Spinal cord (tissue), 10 donors: ENCODE measurements around the gene IKZF2. TPM values are rescaled to one million over a fixed set of nuclear protein-coding genes. Genes with fewer than 3 reads are reported as not detected.

ENCODE experiments used
- DNase-seq, 6 donors: peaks; one replicate each; pipeline versions ENCODE4 v3.0.0 to v3.0.0-alpha.2; 2013 to 2015; ENCODE audit warnings: low spot score in 6 of 6, low read depth in 4 of 6
- H3K27ac ChIP-seq: one replicate; pipeline ENCODE4 v1.5.1; 2013; ENCODE audit warnings: low read depth, low read length, control low read depth
- H3K27me3 ChIP-seq: one replicate; pipeline ENCODE4 v1.6.1; 2013; ENCODE audit warnings: low read length; ENCODE audit not compliant: control insufficient read depth, insufficient read depth
- H3K36me3 ChIP-seq: one replicate; pipeline ENCODE4 v1.6.1; 2013; ENCODE audit warnings: low read length; ENCODE audit not compliant: control insufficient read depth, insufficient read depth
- H3K4me1 ChIP-seq: one replicate; pipeline ENCODE4 v1.6.1; 2013; ENCODE audit warnings: low read length; ENCODE audit not compliant: control insufficient read depth, insufficient read depth
- H3K4me3 ChIP-seq: one replicate; pipeline ENCODE4 v1.5.1; 2013; ENCODE audit warnings: low read depth, low read length, control low read depth
- H3K9me3 ChIP-seq: one replicate; pipeline ENCODE4 v1.6.1; 2013; ENCODE audit warnings: low read length; ENCODE audit not compliant: control insufficient read depth, insufficient read depth
- WGBS: methylation state at CpG from one replicate; pipeline ENCODE4 v1.1.5; 2013; ENCODE audit warnings: missing lambda C conversion rate; ENCODE audit not compliant: insufficient coverage; 5-methylcytosine and 5-hydroxymethylcytosine counted together
- polyA plus RNA-seq, 2 donors: library from polyadenylated mRNA; unstranded; fragments of 120-200 nt; gene quantifications; one replicate each; pipeline ENCODE4 v1.2.1, GENCODE V29; 2013; ENCODE audit not compliant: insufficient read length in 2 of 2
- total RNA-seq, 2 donors: library from RNA; depleted of rRNA in 1 of 2; stranded (reverse); fragments of 120-200 nt in 1 of 2; fragments of >200 nt in 1 of 2; gene quantifications; one replicate each; pipeline versions ENCODE4 v1.2.3 to v1.2.4, GENCODE V29; 2013 to 2014
- donor health status: healthy.

Gene IKZF2
- total and polyA plus RNA-seq, 4 donors, result 5.1 to 18.5 (median 12.2) TPM

GRCh38 chr2:213065583-213066442, 85.6 kb downstream of the IKZF2 start:
- no peaks in the 10 kb centered on the region for H3K27me3 ChIP-seq
- no peak overlapping the region for H3K4me3 ChIP-seq
- no peaks in the 10 kb centered on the region for H3K36me3 ChIP-seq
- DNase-seq, result peak in 2 of 6 donors; percentile 16 to 51
- WGBS, result 12% methylated on average over 3 of the region's 8 CpGs
- H3K27ac ChIP-seq, result no peak overlapping the region
- no peaks in the 10 kb centered on the region for H3K9me3 ChIP-seq
- no peaks in the 10 kb centered on the region for H3K4me1 ChIP-seq

- Histone ChIP-seq H3K27ac (no peak overlapping the region), H3K36me3 (no peaks in the 10 kb centered on the region), H3K4me1 (no peaks in the 10 kb centered on the region), H3K4me3 (no peak overlapping the region), H3K27me3 (no peaks in the 10 kb centered on the region), H3K9me3 (no peaks in the 10 kb centered on the region)
- DNase-seq, result no peak
- WGBS, result no CpG with 5 or more reads among the region's 2 CpGs
These were observed 87.3 kb downstream of the IKZF2 start for GRCh38 chr2:213064099-213064498.

DNA sequence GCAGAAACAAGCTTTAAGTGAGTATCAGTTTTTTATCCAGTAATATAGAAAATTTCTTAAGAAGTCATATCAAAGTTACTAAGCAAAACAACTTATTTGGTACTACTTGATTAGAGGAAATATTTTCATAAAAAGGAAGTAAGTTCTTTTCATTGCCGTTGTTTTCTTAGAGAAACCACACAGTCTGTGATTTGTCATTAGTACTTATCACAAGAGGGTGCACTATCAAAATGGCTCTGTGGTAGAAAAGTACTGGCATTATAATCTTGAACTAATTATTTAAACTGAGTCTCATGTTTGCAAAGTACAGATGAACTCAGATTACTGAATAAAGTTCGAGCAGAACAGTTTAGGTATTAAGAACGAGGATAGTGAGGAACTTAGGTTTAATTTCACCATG, 93.4 kb downstream of the IKZF2 start:
- Histone ChIP-seq H3K4me3 (no peak overlapping the region), H3K27ac (no peak overlapping the region), H3K4me1 (no peaks in the 10 kb centered on the region), H3K9me3 (no peaks in the 10 kb centered on the region), H3K36me3 (no peaks in the 10 kb centered on the region), H3K27me3 (no peaks in the 10 kb centered on the region)
- WGBS, result 100% methylated on average over 1 of the region's 3 CpGs
- DNase-seq, result no peak

DNA sequence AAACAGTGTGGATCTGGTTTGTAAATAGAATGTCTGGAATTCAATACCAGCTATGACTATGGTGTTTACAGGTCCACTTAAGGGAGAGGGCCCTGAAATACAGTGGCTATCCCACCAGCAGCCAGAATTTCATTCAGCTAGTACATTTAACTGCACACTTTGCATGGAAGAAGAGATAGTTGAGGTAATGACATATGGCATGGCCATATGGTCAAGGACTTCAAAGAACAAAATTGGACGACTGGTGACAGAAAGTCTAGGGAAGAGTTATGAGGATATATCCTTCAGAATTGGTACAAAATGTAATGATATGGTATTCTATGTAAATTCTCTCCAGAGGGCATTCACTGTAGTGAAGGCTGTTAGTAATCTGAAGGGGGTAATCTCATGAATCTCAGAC, 105.0 kb downstream of the IKZF2 start:
- H3K4me3 ChIP-seq, result no peak overlapping the region
- WGBS, result 71% methylated on average over 1 of the region's 1 CpG
- DNase-seq, result no peak

GRCh38 chr2:213043566-213043965, 107.8 kb downstream of the IKZF2 start:
- WGBS, result 93% methylated on average over 3 of the region's 3 CpGs
- no peaks in the 10 kb centered on the region for H3K27me3 ChIP-seq
- no peaks in the 10 kb centered on the region for H3K36me3 ChIP-seq
- H3K27ac ChIP-seq, result no peak overlapping the region
- H3K4me1 ChIP-seq, result no peaks in the 10 kb centered on the region
- H3K4me3 ChIP-seq, result no peak overlapping the region
- no peaks in the 10 kb centered on the region for H3K9me3 ChIP-seq
- no peak for DNase-seq

More for the DNA sequence above, 105.0 kb downstream of the IKZF2 start:
- H3K36me3 ChIP-seq, result no peaks in the 10 kb centered on the region
- H3K27ac ChIP-seq, result no peak overlapping the region
- no peaks in the 10 kb centered on the region for H3K4me1 ChIP-seq
- H3K27me3 ChIP-seq, result no peaks in the 10 kb centered on the region
- no peaks in the 10 kb centered on the region for H3K9me3 ChIP-seq

DNA sequence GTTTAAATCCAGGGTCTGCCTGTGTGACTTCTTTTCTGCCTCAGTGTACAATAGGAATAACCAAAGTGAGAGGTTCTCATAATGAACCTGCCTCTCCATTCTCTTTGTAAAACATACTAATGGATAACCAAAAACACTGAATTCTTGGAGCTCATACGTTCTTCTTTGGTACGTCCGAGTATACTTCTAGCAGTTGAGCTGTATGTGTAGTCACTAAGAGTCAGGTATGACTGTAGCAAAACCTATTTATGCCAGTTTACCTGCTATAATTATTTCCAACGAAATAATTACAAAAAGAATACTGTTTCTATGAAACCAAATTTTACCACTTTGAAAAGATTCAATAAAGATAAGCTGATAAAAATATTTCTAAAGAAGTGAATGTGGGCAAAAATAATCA, 109.2 kb downstream of the IKZF2 start:
- Histone ChIP-seq H3K27ac (no peak overlapping the region), H3K36me3 (no peaks in the 10 kb centered on the region), H3K4me3 (no peak overlapping the region), H3K9me3 (no peaks in the 10 kb centered on the region), H3K4me1 (no peaks in the 10 kb centered on the region), H3K27me3 (no peaks in the 10 kb centered on the region)
- no CpG with 5 or more reads among the region's 4 CpGs for WGBS
- no peak for DNase-seq

GRCh38 chr2:213036836-213037235, 114.6 kb downstream of the IKZF2 start:
- WGBS, result no CpG with 5 or more reads among the region's 1 CpG
- H3K9me3 ChIP-seq, result no peaks in the 10 kb centered on the region
- no peaks in the 10 kb centered on the region for H3K4me1 ChIP-seq
- H3K27ac ChIP-seq, result no peak overlapping the region
- no peak for DNase-seq
- H3K4me3 ChIP-seq, result no peak overlapping the region
- H3K36me3 ChIP-seq, result no peaks in the 10 kb centered on the region
- H3K27me3 ChIP-seq, result no peaks in the 10 kb centered on the region

DNA sequence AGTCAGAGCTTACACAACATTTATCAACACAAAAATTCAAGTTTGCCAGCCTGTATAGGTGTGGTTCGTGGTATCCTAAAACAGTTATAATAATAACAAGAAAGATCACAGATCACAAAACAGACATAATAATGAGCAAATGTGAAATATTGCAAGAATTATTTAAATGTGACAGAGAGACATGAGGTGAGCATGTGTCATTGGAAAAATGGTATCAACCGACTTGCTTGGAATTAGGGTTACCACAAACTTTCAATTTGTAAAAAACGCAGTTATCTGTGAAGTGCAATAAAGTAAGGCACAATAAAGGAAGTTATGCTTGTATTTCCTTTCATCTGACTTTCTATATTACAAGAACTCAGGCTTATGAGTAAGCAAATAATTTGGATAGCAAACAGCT, 116.8 kb downstream of the IKZF2 start:
- no peak overlapping the region for H3K27ac ChIP-seq
- WGBS, result 100% methylated on average over 1 of the region's 3 CpGs

GRCh38 chr2:213032607-213033006, 118.8 kb downstream of the IKZF2 start:
- no peak overlapping the region for H3K27ac ChIP-seq
- no peaks in the 10 kb centered on the region for H3K27me3 ChIP-seq
- no peaks in the 10 kb centered on the region for H3K36me3 ChIP-seq
- no peak for DNase-seq
- 100% methylated on average over 1 of the region's 3 CpGs for WGBS
- no peaks in the 10 kb centered on the region for H3K4me1 ChIP-seq
- no peaks in the 10 kb centered on the region for H3K9me3 ChIP-seq
- H3K4me3 ChIP-seq, result no peak overlapping the region

More for the DNA sequence above, 116.8 kb downstream of the IKZF2 start:
- no peaks in the 10 kb centered on the region for H3K27me3 ChIP-seq
- H3K4me1 ChIP-seq, result no peaks in the 10 kb centered on the region
- H3K36me3 ChIP-seq, result no peaks in the 10 kb centered on the region
- DNase-seq, result no peak
- H3K9me3 ChIP-seq, result no peaks in the 10 kb centered on the region
- no peak overlapping the region for H3K4me3 ChIP-seq

DNA sequence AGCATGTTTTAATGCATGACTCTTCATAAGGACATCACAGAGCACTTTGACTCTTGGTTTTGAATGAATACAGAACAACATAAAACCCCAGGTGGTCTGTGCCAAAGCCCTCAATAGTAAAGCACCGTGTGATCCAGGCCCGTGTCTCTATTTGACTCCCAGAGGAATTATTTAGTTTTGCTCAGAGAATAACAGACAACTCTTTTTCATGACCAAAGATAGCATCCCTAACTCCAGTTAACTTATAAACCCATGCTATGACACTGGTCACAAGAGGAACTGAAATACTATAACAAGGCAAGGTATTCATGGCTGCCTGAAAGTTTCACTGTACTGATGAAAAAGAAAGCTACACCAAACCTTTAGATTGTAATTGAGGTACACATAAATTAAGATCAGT, 128.4 kb downstream of the IKZF2 start:
- Histone ChIP-seq H3K4me3 (no peak overlapping the region), H3K27me3 (no peaks in the 10 kb centered on the region), H3K9me3 (no peaks in the 10 kb centered on the region), H3K4me1 (no peaks in the 10 kb centered on the region), H3K36me3 (peaks cover 4% of the 10 kb centered on the region), H3K27ac (no peak overlapping the region)
- no CpG with 5 or more reads among the region's 2 CpGs for WGBS
- no peak for DNase-seq
